HG03196 (cell line): ENCODE measurements around the gene CAT.

Experiments used
- ATAC-seq: cut with Tn5 transposase; IDR thresholded peaks from one replicate; pipeline ENCODE4 v1.9.1; 2021; ENCODE audit not compliant: unreplicated experiment

Gene CAT

DNA sequence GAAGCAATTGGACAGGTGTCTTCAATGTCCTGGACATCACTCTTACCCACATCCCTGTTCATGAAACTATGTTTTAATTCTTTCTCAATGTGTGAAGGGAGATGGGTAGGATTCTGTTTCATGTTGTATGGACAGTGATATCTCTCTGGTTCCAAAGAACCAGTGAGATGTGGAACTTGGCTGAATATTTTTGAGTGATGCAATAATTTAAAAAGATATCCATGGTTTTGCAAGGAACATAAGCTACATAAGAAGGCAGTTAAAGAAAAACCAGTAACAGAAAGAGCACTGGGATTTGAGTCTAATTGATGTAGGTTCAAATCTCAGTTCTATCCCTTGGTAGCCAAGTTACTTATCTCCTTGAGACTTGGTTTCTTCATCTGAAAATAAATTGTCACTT, 82.5 kb downstream of the CAT start:
- ATAC-seq: no peak
